K562 (cell line): Measurements from ENCODE around the gene PDE2A. TPM values are rescaled to one million over a fixed set of nuclear protein-coding genes. Genes with fewer than 3 reads are reported as not detected.

ENCODE experiments used
- BACH1 ChIP-seq: fragments of 200-800 bp; sonication (Bioruptor generic); IDR thresholded peaks from 2 replicates; pipeline ENCODE4 v1.6.1; 2016; ENCODE audit warnings: missing genetic modification characterization, missing compliant biosample characterization
- E4F1 ChIP-seq: fragments of 250-450 bp; sonication (Bioruptor Pico); IDR thresholded peaks from 2 replicates; pipeline ENCODE4 v1.5.0; 2021; ENCODE audit warnings: mild to moderate bottlenecking, borderline replicate concordance
- MGA ChIP-seq: fragments of 450-650 bp; IDR thresholded peaks from 2 replicates; pipeline ENCODE4 v1.6.1; 2016; ENCODE audit warnings: mild to moderate bottlenecking, moderate library complexity
- NKRF ChIP-seq: fragments of 450-650 bp; IDR thresholded peaks from 2 replicates; pipeline ENCODE4 v1.6.1; 2016; ENCODE audit warnings: borderline replicate concordance
- STAT6 ChIP-seq: sonication (generic); formaldehyde crosslinking; IDR thresholded peaks from 2 replicates; pipeline ENCODE4 v1.8.1; 2023; ENCODE audit warnings: mild to moderate bottlenecking, missing genetic modification reagents
- TEAD1 ChIP-seq, 2 experiments: fragments of 450-650 bp in 1 of 2; sonication (generic) in 1 of 2; formaldehyde crosslinking; IDR thresholded peaks; 2 replicates each; pipeline versions ENCODE4 v1.4.0 to v1.8.0; 2020 to 2022; ENCODE audit warnings: mild to moderate bottlenecking in 2 of 2, missing genetic modification reagents in 1 of 2
- ZNF217 ChIP-seq: sonication (generic); formaldehyde crosslinking; IDR thresholded peaks from 2 replicates; pipeline ENCODE4 v1.8.0; 2022; ENCODE audit warnings: mild to moderate bottlenecking, missing genetic modification reagents
- ZNF384 ChIP-seq: IDR thresholded peaks from 2 replicates; pipeline ENCODE4 v1.6.1; 2012; ENCODE audit warnings: low read depth, low read length, improper control_type of control experiment
- polyA plus RNA-seq, 8 experiments: library from polyadenylated mRNA; depleted of rRNA in 4 of 8; stranded (reverse) in 5 of 8; unstranded in 3 of 8; fragments of >200 nt; fragmentation: Nextera tagmentation in 2 of 8; fragmentation: Illumina TruSeq in 1 of 8; extraction: Ambion mirVana in 2 of 8; extraction: Trizol in 1 of 8; gene quantifications; 2 replicates each; pipeline versions ENCODE4 v1.2.1 to v1.2.3, GENCODE V29; 2011 to 2014; ENCODE audit warnings: inconsistent platforms in 1 of 8, missing spikeins in 1 of 8
- total RNA-seq, 7 experiments: library from RNA; depleted of rRNA in 6 of 7; stranded (reverse); fragments of >200 nt in 6 of 7; fragmentation: Illumina TruSeq in 2 of 7; extraction: Trizol in 2 of 7; gene quantifications; 2 replicates each; pipeline versions ENCODE4 v1.2.1 to v1.2.3, GENCODE V29; 2011 to 2021; ENCODE audit warnings: low replicate concordance in 1 of 7

The PDE2A gene
- total and polyA plus RNA-seq, 9 of the 15 experiments (the other 6 are each of a cell fraction or from before 2014, with no cell fraction given), result 0.07 to 15.2 (median 1.6) TPM; not detected in 1

GRCh38 chr11:72626414-72626936 is 47.7 kb downstream of the PDE2A start (continued):
- TF ChIP-seq TEAD1 (CRISPR knock-in tag; IDR thresholded peaks at IDR 0.05), result 0 out of 4 replicates have a peak, but pooled peaks of 1 of the 2 experiments have one; percentile 26
- TF ChIP-seq E4F1 (CRISPR knock-in tag), result no peak
- no peak for TF ChIP-seq MGA
- TF ChIP-seq ZNF217 (CRISPR knock-in tag), result no peak
- TF ChIP-seq BACH1, result no peak
- no peak for TF ChIP-seq ZNF384
- TF ChIP-seq STAT6 (CRISPR knock-in tag), result no peak
- no peak for TF ChIP-seq NKRF
